GM12878 (cell line): ENCODE data around the gene PARP6. TPM values are rescaled to one million over a fixed set of nuclear protein-coding genes. Genes with fewer than 3 reads are reported as not detected.

Experiments
- ATAC-seq: fragments of 200-7000 bp; cut with Tn5 transposase; 3 replicates; pipeline ENCODE4 v1.9.1; 2020; ENCODE audit warnings: mild to moderate bottlenecking, moderate library complexity
- BruUV-seq: library from RNA; stranded (reverse); fragments of 400-500 nt; replicated peaks from 2 replicates; lab custom pipeline; 2021; lab: Mats Ljungman, UMichigan
- CTCF ChIA-PET: fragments of 300-600 bp; sonication (Branson Sonifier 250); formaldehyde crosslinking; extraction: SDS; loops from one replicate; lab custom pipeline; 2021; ENCODE audit warnings: inconsistent platforms; lab: Yijun Ruan, JAX
- POLR2A ChIA-PET: fragments of 350-600 bp; formaldehyde crosslinking; extraction: SDS; loops from one replicate; lab custom pipeline; 2021; ENCODE audit warnings: inconsistent platforms; lab: Charles Lee
- RAD21 ChIA-PET: fragments of 300-600 bp; sonication (Branson Sonifier 250); formaldehyde crosslinking; loops from one replicate; lab custom pipeline; 2023; ENCODE audit warnings: antibody characterized with exemption; ENCODE audit not compliant: unreplicated experiment; lab: Charles Lee
- SMC1A ChIA-PET: fragments of 300-600 bp; sonication (Branson Sonifier 250); formaldehyde crosslinking; loops from one replicate; lab custom pipeline; 2023; ENCODE audit not compliant: unreplicated experiment, uncharacterized antibody; lab: Charles Lee
- DNase-seq: peaks from one replicate; pipeline ENCODE4 v3.0.0-alpha.2; 2011; ENCODE audit warnings: low read depth, low spot score
- FAIRE-seq: peaks from 3 replicates; lab custom pipeline; 2011; peaks lifted over from hg19 to GRCh38; lab: Jason Lieb, UNC
- H2AFZ ChIP-seq: 2 replicates; pipeline ENCODE4 v1.6.0; 2011; ENCODE audit warnings: low read depth, low read length, control low read depth; ENCODE audit not compliant: control insufficient read depth
- H3K27ac ChIP-seq: 2 replicates; pipeline ENCODE4 v1.5.1; 2011; ENCODE audit warnings: control low read depth; ENCODE audit not compliant: control insufficient read depth, insufficient read depth
- H3K27me3 ChIP-seq, 2 experiments: replicated peaks in 1 of 2; 2 replicates each; pipeline versions ENCODE4 v1.6.0 to v1.6.1; 2011; ENCODE audit warnings: low read length in 1 of 2; ENCODE audit not compliant: control insufficient read depth in 2 of 2, insufficient read depth in 2 of 2
- H3K36me3 ChIP-seq, 2 experiments: 2 replicates each; pipeline ENCODE4 v1.5.1; 2011; ENCODE audit warnings: low read length in 1 of 2; ENCODE audit not compliant: control insufficient read depth in 2 of 2, insufficient read depth in 2 of 2
- H3K4me1 ChIP-seq: 2 replicates; pipeline ENCODE4 v1.6.1; 2011; ENCODE audit warnings: mild to moderate bottlenecking, low read length, moderate library complexity, mixed read lengths; ENCODE audit not compliant: control insufficient read depth, insufficient read depth
- H3K4me2 ChIP-seq: 2 replicates; pipeline ENCODE4 v1.6.0; 2011; ENCODE audit warnings: control low read depth; ENCODE audit not compliant: control insufficient read depth, insufficient read depth
- H3K4me3 ChIP-seq: fragments of 200-600 bp; sonication (generic); 2 replicates; pipeline ENCODE4 v1.5.1; 2016
- H3K79me2 ChIP-seq: 2 replicates; pipeline ENCODE4 v1.6.0; 2011; ENCODE audit warnings: low read length; ENCODE audit not compliant: control insufficient read depth, insufficient read depth
- H3K9ac ChIP-seq: 2 replicates; pipeline ENCODE4 v1.8.0; 2011; ENCODE audit warnings: low read length, control low read depth, mixed read lengths; ENCODE audit not compliant: control insufficient read depth, insufficient read depth
- H3K9me3 ChIP-seq: replicated peaks from 3 replicates; pipeline ENCODE4 v1.5.1; 2011; ENCODE audit warnings: mild to moderate bottlenecking, low read length; ENCODE audit not compliant: control insufficient read depth, insufficient read depth
- H4K20me1 ChIP-seq: 2 replicates; pipeline ENCODE4 v1.6.0; 2011; ENCODE audit not compliant: control insufficient read depth, insufficient read depth
- BMI1 ChIP-seq: fragments of 450-650 bp; IDR thresholded peaks from 2 replicates; pipeline ENCODE4 v1.6.1; 2016; ENCODE audit warnings: mild to moderate bottlenecking, moderate library complexity, borderline replicate concordance
- CEBPB ChIP-seq, 2 experiments: fragments of 150-350 bp in 1 of 2; IDR thresholded peaks; 2 replicates each; pipeline ENCODE4 v1.6.1; 2012 to 2014; ENCODE audit warnings: low read depth in 2 of 2, low read length in 2 of 2, borderline replicate concordance in 1 of 2, inconsistent platforms in 1 of 2
- RELA ChIP-seq: fragments of 450-650 bp; IDR thresholded peaks from 2 replicates; pipeline ENCODE4 v1.8.0; 2014; ENCODE audit warnings: borderline replicate concordance; ENCODE audit not compliant: partially characterized antibody
- SRF ChIP-seq, 2 experiments: IDR thresholded peaks; 2 replicates each; pipeline ENCODE4 v1.6.1; 2011; ENCODE audit warnings: low read depth in 2 of 2, low read length in 2 of 2, mild to moderate bottlenecking in 1 of 2, moderate library complexity in 1 of 2
- WGBS: methylation state at CpG from one replicate; pipeline ENCODE4 v1.1.6; 2016; ENCODE audit warnings: low lambda C conversion rate; ENCODE audit not compliant: insufficient replicate concordance, insufficient coverage; ENCODE audit errors: missing lambda C conversion rate; 5-methylcytosine and 5-hydroxymethylcytosine counted together
- in situ Hi-C: fragments of 300-500 bp; cut with MboI; formaldehyde crosslinking; loops from 9 replicates; pipeline ENCODE4 v1.14.3; 2018; ENCODE audit warnings: mixed read lengths
- intact Hi-C: fragments of 100-400 bp; cut with micrococcal nuclease; formaldehyde crosslinking; loops from one replicate; pipeline ENCODE4 v1.14.2; 2022; ENCODE audit not compliant: unreplicated experiment
- polyA plus RNA-seq, 11 experiments: library from polyadenylated mRNA; depleted of rRNA in 4 of 11; unstranded in 6 of 11; stranded (reverse) in 5 of 11; fragments of >200 nt; fragmentation: Nextera tagmentation in 4 of 11; fragmentation: Illumina TruSeq in 1 of 11; extraction: Ambion mirVana in 4 of 11; extraction: Trizol in 1 of 11; gene quantifications; 1 replicate in 1 of 11; 2 replicates in 10 of 11; pipeline versions ENCODE4 v1.2.1 to v1.2.3, GENCODE V29; 2011 to 2016; ENCODE audit warnings: inconsistent platforms in 2 of 11, missing spikeins in 2 of 11, low read depth in 1 of 11
- total RNA-seq, 4 experiments: library from RNA; depleted of rRNA in 3 of 4; stranded (reverse); fragments of >200 nt in 3 of 4; fragmentation: Illumina TruSeq in 1 of 4; extraction: Trizol in 1 of 4; gene quantifications; 2 replicates each; pipeline versions ENCODE4 v1.2.1 to v1.2.3, GENCODE V29; 2013 to 2021
- TF ChIP-seq, protein P1 (sequence below): IDR thresholded peaks from 2 replicates; pipeline ENCODE4 v1.6.1; 2012; ENCODE audit warnings: mild to moderate bottlenecking, low read depth, low read length

The PARP6 gene
- total and polyA plus RNA-seq, 10 of the 15 experiments (the other 5 are each of a cell fraction or from before 2014, with no cell fraction given): 14.3 to 73.5 (median 26.9) TPM

- H3K9me3 ChIP-seq: no peaks in the 10 kb centered on the region
- H3K27ac ChIP-seq: no peak overlapping the region
- H3K27me3 ChIP-seq: no peaks in the 10 kb centered on the region
- no peak overlapping the region for H3K9ac ChIP-seq
- no peak overlapping the region for H3K4me3 ChIP-seq
- no peaks in the 10 kb centered on the region for H4K20me1 ChIP-seq
- ChIA-PET CTCF (interaction anchor here (1.2 kb wide), 1 partner anchor 54 kb away, joined by 3 read pairs; no protein-coding TSS in a partner anchor), POLR2A (interaction anchor here (0.7 to 1.6 kb wide), 2 partner anchors 16 to 36 kb away, joined by 3 to 9 read pairs; no protein-coding TSS in a partner anchor), SMC1A (interaction anchor here (1.6 kb wide), 1 partner anchor 16 kb away, joined by 6 read pairs; no protein-coding TSS in a partner anchor), RAD21 (interaction anchor here (1.4 kb wide), 1 partner anchor 11 kb away, joined by 4 read pairs; no protein-coding TSS in a partner anchor)
- FAIRE-seq (no peak), DNase-seq (no peak), ATAC-seq (no peak)
- 98% methylated on average over 2 of the region's 2 CpGs for WGBS
- no TSS peak for BruUV-seq
- intact Hi-C loops: no loop called here
- no peak overlapping the region for H3K4me2 ChIP-seq
- H3K79me2 ChIP-seq: no peaks in the 10 kb centered on the region
- no peak overlapping the region for H2AFZ ChIP-seq
- TF ChIP-seq SRF (IDR thresholded peaks at IDR 0.05; ENCODE audit: low read depth in 2 of 2, low read length in 2 of 2) (no peak), CEBPB (IDR thresholded peaks at IDR 0.05; ENCODE audit: borderline replicate concordance in 1 of 2, low read depth in 2 of 2, low read length in 2 of 2) (no peak), RELA (no peak), BMI1 (no peak)
- TF ChIP-seq, protein P1, sequence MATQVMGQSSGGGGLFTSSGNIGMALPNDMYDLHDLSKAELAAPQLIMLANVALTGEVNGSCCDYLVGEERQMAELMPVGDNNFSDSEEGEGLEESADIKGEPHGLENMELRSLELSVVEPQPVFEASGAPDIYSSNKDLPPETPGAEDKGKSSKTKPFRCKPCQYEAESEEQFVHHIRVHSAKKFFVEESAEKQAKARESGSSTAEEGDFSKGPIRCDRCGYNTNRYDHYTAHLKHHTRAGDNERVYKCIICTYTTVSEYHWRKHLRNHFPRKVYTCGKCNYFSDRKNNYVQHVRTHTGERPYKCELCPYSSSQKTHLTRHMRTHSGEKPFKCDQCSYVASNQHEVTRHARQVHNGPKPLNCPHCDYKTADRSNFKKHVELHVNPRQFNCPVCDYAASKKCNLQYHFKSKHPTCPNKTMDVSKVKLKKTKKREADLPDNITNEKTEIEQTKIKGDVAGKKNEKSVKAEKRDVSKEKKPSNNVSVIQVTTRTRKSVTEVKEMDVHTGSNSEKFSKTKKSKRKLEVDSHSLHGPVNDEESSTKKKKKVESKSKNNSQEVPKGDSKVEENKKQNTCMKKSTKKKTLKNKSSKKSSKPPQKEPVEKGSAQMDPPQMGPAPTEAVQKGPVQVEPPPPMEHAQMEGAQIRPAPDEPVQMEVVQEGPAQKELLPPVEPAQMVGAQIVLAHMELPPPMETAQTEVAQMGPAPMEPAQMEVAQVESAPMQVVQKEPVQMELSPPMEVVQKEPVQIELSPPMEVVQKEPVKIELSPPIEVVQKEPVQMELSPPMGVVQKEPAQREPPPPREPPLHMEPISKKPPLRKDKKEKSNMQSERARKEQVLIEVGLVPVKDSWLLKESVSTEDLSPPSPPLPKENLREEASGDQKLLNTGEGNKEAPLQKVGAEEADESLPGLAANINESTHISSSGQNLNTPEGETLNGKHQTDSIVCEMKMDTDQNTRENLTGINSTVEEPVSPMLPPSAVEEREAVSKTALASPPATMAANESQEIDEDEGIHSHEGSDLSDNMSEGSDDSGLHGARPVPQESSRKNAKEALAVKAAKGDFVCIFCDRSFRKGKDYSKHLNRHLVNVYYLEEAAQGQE: no peak
- in situ Hi-C loops: no loop called here
- peaks cover 6 to 12% of the 10 kb centered on the region in 2 experiments for H3K36me3 ChIP-seq
- no peaks in the 10 kb centered on the region for H3K4me1 ChIP-seq
Observed at GRCh38 chr15:72242775-72243370, 29.5 kb downstream of the PARP6 start.
